B cell (primary cell): ENCODE data around the gene PAK4.
"Not testable (repeated sequence)": the region's sequence is repeated elsewhere in the genome, so short reads cannot be mapped to it uniquely, and the experiment has no call there.

Experiments
- EZH2 ChIP-seq: IDR thresholded peaks from 2 replicates; pipeline ENCODE4 v1.6.1; 2012; ENCODE audit warnings: borderline replicate concordance, low read depth, mild to moderate bottlenecking, moderate library complexity, low read length; ENCODE audit not compliant: insufficient read depth, poor library complexity, severe bottlenecking
- TF ChIP-seq, protein P1 (sequence below): fragments of 200-600 bp; IDR thresholded peaks from one replicate; pipeline ENCODE4 v1.8.0; 2022; ENCODE audit warnings: antibody characterized with exemption, mild to moderate bottlenecking

GRCh38 chr19:39215323-39215722 lies 89.7 kb downstream of the PAK4 start:
- TF ChIP-seq, protein P1, sequence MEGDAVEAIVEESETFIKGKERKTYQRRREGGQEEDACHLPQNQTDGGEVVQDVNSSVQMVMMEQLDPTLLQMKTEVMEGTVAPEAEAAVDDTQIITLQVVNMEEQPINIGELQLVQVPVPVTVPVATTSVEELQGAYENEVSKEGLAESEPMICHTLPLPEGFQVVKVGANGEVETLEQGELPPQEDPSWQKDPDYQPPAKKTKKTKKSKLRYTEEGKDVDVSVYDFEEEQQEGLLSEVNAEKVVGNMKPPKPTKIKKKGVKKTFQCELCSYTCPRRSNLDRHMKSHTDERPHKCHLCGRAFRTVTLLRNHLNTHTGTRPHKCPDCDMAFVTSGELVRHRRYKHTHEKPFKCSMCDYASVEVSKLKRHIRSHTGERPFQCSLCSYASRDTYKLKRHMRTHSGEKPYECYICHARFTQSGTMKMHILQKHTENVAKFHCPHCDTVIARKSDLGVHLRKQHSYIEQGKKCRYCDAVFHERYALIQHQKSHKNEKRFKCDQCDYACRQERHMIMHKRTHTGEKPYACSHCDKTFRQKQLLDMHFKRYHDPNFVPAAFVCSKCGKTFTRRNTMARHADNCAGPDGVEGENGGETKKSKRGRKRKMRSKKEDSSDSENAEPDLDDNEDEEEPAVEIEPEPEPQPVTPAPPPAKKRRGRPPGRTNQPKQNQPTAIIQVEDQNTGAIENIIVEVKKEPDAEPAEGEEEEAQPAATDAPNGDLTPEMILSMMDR, result not testable (repeated sequence)
- TF ChIP-seq EZH2, result not testable (repeated sequence)
